Esophagus squamous epithelium (tissue), 5 donors: ENCODE results near the gene THADA. TPM values are rescaled to one million over a fixed set of nuclear protein-coding genes. Genes with fewer than 3 reads are reported as not detected.

Source experiments
- DNase-seq: peaks from one replicate; lab custom pipeline; 2025; lab: John Stamatoyannopoulos, UW
- H3K27ac ChIP-seq, 4 donors: fragments of 200-600 bp; sonication (generic); one replicate each; pipeline ENCODE4 v1.5.1; 2016 to 2019; ENCODE audit warnings: mild to moderate bottlenecking in 1 of 4
- H3K27me3 ChIP-seq, 4 donors: fragments of 200-600 bp; sonication (generic); 1 replicate in 3 of 4; 2 replicates in 1 of 4; pipeline versions ENCODE4 v1.5.1 to v1.6.0; 2017 to 2021; ENCODE audit warnings: antibody characterized with exemption in 1 of 4
- H3K36me3 ChIP-seq, 3 donors: fragments of 200-600 bp; sonication (generic); one replicate each; pipeline ENCODE4 v1.5.1; 2016 to 2019
- H3K4me1 ChIP-seq, 3 donors: fragments of 200-600 bp; sonication (generic); one replicate each; pipeline ENCODE4 v1.5.1; 2017 to 2019
- H3K4me3 ChIP-seq, 4 donors: fragments of 200-600 bp; sonication (generic); 1 replicate in 3 of 4; 2 replicates in 1 of 4; pipeline ENCODE4 v1.5.1; 2016 to 2019; ENCODE audit warnings: mild to moderate bottlenecking in 2 of 4, moderate library complexity in 1 of 4
- H3K9me3 ChIP-seq, 3 donors: fragments of 200-600 bp; sonication (generic); one replicate each; pipeline ENCODE4 v1.5.1; 2016 to 2019
- POLR2A ChIP-seq, 4 donors: fragments of 450-650 bp; IDR thresholded peaks; one replicate each; pipeline ENCODE4 v1.6.1; 2017; ENCODE audit warnings: antibody characterized with exemption in 4 of 4, mild to moderate bottlenecking in 4 of 4, moderate library complexity in 3 of 4
- WGBS, 2 donors: methylation state at CpG; one replicate each; pipeline ENCODE4 v1.1.5; 2018; 5-methylcytosine and 5-hydroxymethylcytosine counted together
- intact Hi-C: fragments of 100-400 bp; cut with DNase I; formaldehyde crosslinking; loops from one replicate; pipeline ENCODE4 v1.15.0; 2022
- total RNA-seq, 4 donors: library from RNA; depleted of rRNA; stranded (reverse); fragments of >200 nt; gene quantifications; one replicate each; pipeline ENCODE4 v1.1.0, GENCODE V29; 2016
- TF ChIP-seq, protein P1 (sequence below), 6 experiments: fragments of 450-650 bp in 4 of 6; fragments of 200-600 bp in 2 of 6; sonication (generic) in 2 of 6; IDR thresholded peaks; one replicate each; pipeline ENCODE4 v1.5.1; 2016 to 2019; ENCODE audit warnings: antibody characterized with exemption in 6 of 6, mild to moderate bottlenecking in 4 of 6, moderate library complexity in 4 of 6
- donor health status: DM: yes; HTN: yes; CAD: no.

The THADA gene
- total RNA-seq, 4 donors from 2014 or later = 14.0 to 32.2 (median 21.0) TPM

DNA sequence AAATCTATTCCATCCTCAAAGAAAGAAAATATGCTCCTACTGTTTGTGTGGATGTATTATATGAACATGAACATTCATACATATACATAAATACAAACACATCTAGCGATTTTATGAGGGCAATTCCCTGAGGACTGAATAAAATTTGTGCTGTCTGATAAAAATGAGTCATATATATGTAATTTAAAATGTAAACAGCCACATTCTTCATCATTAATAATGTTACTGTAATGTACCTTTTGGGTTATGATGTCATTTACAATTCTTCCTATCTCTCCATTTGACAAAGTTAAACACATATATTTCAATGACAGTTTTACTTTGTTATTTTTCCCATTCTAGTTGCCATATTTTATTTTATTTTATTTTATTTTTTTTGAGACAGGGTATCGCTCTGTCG lies 278.2 kb downstream of the THADA start:
- H3K4me3 ChIP-seq = no peak overlapping the region
- H3K9me3 ChIP-seq = no peaks in the 10 kb centered on the region
- no peaks in the 10 kb centered on the region for H3K27me3 ChIP-seq
- peaks cover 0 to 27% (median 0%) of the 10 kb centered on the region in 3 donors for H3K36me3 ChIP-seq
- DNase-seq = no peak
- H3K27ac ChIP-seq = no peak overlapping the region
- H3K4me1 ChIP-seq = peaks cover 0 to 35% (median 4%) of the 10 kb centered on the region in 3 donors
- WGBS, 2 donors = 84 to 89% methylated on average over 3 of the region's 3 CpGs
- TF ChIP-seq, protein P1, sequence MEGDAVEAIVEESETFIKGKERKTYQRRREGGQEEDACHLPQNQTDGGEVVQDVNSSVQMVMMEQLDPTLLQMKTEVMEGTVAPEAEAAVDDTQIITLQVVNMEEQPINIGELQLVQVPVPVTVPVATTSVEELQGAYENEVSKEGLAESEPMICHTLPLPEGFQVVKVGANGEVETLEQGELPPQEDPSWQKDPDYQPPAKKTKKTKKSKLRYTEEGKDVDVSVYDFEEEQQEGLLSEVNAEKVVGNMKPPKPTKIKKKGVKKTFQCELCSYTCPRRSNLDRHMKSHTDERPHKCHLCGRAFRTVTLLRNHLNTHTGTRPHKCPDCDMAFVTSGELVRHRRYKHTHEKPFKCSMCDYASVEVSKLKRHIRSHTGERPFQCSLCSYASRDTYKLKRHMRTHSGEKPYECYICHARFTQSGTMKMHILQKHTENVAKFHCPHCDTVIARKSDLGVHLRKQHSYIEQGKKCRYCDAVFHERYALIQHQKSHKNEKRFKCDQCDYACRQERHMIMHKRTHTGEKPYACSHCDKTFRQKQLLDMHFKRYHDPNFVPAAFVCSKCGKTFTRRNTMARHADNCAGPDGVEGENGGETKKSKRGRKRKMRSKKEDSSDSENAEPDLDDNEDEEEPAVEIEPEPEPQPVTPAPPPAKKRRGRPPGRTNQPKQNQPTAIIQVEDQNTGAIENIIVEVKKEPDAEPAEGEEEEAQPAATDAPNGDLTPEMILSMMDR (IDR thresholded peaks at IDR 0.05) = no peak
- TF ChIP-seq POLR2A (IDR thresholded peaks at IDR 0.05) = no peak
- intact Hi-C loops = no loop called here

DNA sequence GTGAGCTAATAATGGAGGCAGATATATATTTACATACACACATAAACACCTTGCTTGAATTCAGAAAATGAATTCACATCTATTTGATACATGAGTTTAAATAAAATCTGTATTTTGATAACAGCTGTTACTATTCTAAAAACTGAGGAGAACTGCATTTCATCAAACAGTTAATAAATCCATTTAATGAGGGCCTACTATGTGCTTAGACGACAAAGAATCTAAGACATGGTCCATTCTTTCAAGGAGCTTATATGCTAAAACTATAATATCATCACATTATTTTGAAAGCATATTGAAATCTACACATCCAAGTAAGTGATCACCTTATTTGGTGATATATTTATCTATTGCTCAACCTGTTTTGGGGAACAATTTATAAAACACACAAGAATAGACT lies 278.6 kb downstream of the THADA start:
- intact Hi-C loops = no loop called here
- Histone ChIP-seq H3K4me1 (peaks cover 0 to 40% (median 8%) of the 10 kb centered on the region in 3 donors), H3K27me3 (no peaks in the 10 kb centered on the region), H3K27ac (no peak overlapping the region), H3K9me3 (no peaks in the 10 kb centered on the region), H3K4me3 (no peak overlapping the region), H3K36me3 (peaks cover 0 to 27% (median 0%) of the 10 kb centered on the region in 3 donors)
- DNase-seq = no peak
- 91 to 96% methylated on average over 1 of the region's 1 CpG for WGBS, 2 donors
- no peak for TF ChIP-seq POLR2A (IDR thresholded peaks at IDR 0.05)
- TF ChIP-seq, protein P1 (IDR thresholded peaks at IDR 0.05) = no peak

DNA sequence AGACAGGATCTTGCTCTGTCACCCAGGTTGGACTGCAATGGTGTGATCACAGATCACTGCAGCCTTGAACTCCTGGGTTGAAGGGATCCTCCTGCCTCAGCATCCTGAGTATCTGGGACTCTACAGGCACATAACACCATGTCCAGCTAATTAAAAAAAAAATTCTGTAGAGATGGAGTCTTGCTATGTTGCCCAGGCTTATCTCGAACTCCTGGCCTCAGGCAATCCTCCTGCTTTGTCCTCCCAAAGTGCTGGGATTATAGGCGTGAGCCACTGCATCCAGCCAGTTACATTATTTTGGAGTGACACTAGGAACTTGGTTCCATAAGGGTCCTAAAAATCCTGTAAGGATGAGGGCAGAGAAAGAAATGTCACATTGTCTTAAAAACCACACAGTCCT lies 280.4 kb downstream of the THADA start:
- intact Hi-C loops = no loop called here
- peak overlapping the region in 2 of 4 donors; percentile 11 to 53 for H3K27ac ChIP-seq
- H3K4me1 ChIP-seq = peaks cover 0 to 56% (median 13%) of the 10 kb centered on the region in 3 donors
- H3K4me3 ChIP-seq = no peak overlapping the region
- no peaks in the 10 kb centered on the region for H3K9me3 ChIP-seq
- DNase-seq = no peak
- TF ChIP-seq POLR2A (IDR thresholded peaks at IDR 0.05) = no peak
- TF ChIP-seq, protein P1 (IDR thresholded peaks at IDR 0.05) = no peak
- peaks cover 0 to 17% (median 0%) of the 10 kb centered on the region in 3 donors for H3K36me3 ChIP-seq
- no peaks in the 10 kb centered on the region for H3K27me3 ChIP-seq
- WGBS, 2 donors = 91 to 100% methylated on average over 2 of the region's 2 CpGs

DNA sequence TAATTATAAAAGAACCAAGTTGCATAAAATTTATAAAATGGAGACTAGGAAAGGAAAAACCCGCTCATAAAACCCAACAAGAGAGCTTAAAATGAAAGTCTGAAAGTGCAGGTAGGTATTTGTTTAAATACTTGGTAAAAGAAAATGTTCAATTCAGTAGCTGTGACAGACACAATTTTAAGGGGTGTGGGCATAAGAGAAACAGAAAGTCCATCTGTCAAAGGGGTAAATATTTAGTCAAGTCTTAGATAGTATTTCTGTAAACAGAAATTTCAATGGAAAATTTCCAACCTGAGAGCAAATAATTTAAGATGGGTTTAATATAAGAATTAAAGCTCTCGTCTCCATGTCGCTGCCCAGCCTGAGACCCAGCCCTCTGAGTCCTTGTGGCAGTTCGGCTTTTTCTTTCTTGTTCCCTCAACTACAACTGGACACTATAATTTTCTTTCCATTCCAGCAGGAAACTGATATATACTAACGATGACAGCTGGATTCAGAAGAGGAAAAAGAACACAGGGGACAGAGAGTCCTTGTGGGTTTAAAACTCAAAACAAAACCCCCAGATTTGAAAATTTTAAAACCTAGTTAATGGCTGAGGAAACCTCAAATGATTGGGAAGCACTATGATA lies 281.4 kb downstream of the THADA start:
- Histone ChIP-seq H3K27ac (peak overlapping the region in 3 of 4 donors; percentile 2 to 62 (median 53)), H3K36me3 (peaks cover 0 to 7% (median 0%) of the 10 kb centered on the region in 3 donors), H3K4me3 (no peak overlapping the region), H3K27me3 (no peaks in the 10 kb centered on the region), H3K9me3 (no peaks in the 10 kb centered on the region), H3K4me1 (peaks cover 0 to 55% (median 13%) of the 10 kb centered on the region in 3 donors)
- intact Hi-C loops = no loop called here
- no peak for DNase-seq
- WGBS, 2 donors = 73 to 75% methylated on average over 5 of the region's 5 CpGs
- TF ChIP-seq POLR2A (IDR thresholded peaks at IDR 0.05) = no peak
- TF ChIP-seq, protein P1 (IDR thresholded peaks at IDR 0.05) = no peak

DNA sequence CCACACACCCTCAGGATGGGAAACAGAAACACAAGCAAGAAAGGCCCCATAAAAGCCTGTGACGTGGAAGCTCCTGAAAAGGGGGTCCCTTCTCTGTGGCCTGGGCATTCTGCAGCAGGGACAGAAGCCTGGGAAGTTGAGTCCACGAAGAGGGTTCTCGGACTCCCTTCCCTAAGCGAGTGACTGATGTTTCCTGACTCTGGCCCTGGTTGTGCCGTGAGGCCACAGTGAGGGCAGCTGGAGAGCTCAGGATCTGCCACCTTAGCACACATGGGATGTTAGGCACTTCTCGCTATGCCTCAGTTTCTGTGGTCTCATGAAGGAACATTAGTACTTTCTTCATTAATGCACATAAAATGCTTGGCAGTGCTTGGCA lies 282.2 kb downstream of the THADA start:
- intact Hi-C loops = no loop called here
- Histone ChIP-seq H3K9me3 (no peaks in the 10 kb centered on the region), H3K4me3 (no peak overlapping the region), H3K4me1 (peaks cover 0 to 47% (median 13%) of the 10 kb centered on the region in 3 donors), H3K36me3 (no peaks in the 10 kb centered on the region), H3K27ac (peak overlapping the region in 3 of 4 donors; percentile 53 to 75 (median 62)), H3K27me3 (no peaks in the 10 kb centered on the region)
- no peak for DNase-seq
- TF ChIP-seq POLR2A (IDR thresholded peaks at IDR 0.05) = no peak
- TF ChIP-seq, protein P1 (IDR thresholded peaks at IDR 0.05) = no peak
- 96 to 97% methylated on average over 5 to 6 of the region's 6 CpGs for WGBS, 2 donors
